PFSK-1 (cell line): ENCODE data around the gene FXYD2.

Experiments used
- POLR2AphosphoS5 ChIP-seq: IDR thresholded peaks from 2 replicates; pipeline ENCODE4 v1.6.1; 2012; ENCODE audit warnings: low read depth, mild to moderate bottlenecking, control low read depth, low read length, moderate library complexity
- REST ChIP-seq, 2 experiments: IDR thresholded peaks; 2 replicates each; pipeline versions ENCODE4 v1.6.1 to v1.8.0; 2011 to 2012; ENCODE audit warnings: low read depth in 2 of 2, low read length in 2 of 2, control low read depth in 1 of 2, inconsistent platforms in 1 of 2, mild to moderate bottlenecking in 1 of 2, moderate library complexity in 1 of 2; ENCODE audit not compliant: insufficient read depth in 1 of 2
- SIN3A ChIP-seq: IDR thresholded peaks from 2 replicates; pipeline ENCODE4 v1.6.1; 2012; ENCODE audit warnings: mild to moderate bottlenecking, low read length, moderate library complexity, borderline replicate concordance; ENCODE audit not compliant: insufficient read depth
- TAF1 ChIP-seq: IDR thresholded peaks from 2 replicates; pipeline ENCODE4 v1.6.1; 2012; ENCODE audit warnings: low read length, control low read depth, borderline replicate concordance; ENCODE audit not compliant: insufficient read depth

- TF ChIP-seq POLR2AphosphoS5 (no peak), SIN3A (no peak), REST (IDR thresholded peaks at IDR 0.05; ENCODE audit: insufficient read depth in 1 of 2, low read depth in 2 of 2, low read length in 2 of 2) (no peak), TAF1 (no peak)
These were observed 35.6 kb upstream of the FXYD2 start for GRCh38 chr11:117860139-117860538.
